Daoy (cell line): ENCODE data around the gene GAL3ST1. TPM values are rescaled to one million over a fixed set of nuclear protein-coding genes. Genes with fewer than 3 reads are reported as not detected.
"Not testable (repeated sequence)": the region's sequence is repeated elsewhere in the genome, so short reads cannot be mapped to it uniquely, and the experiment has no call there.

Source experiments
- DNase-seq: peaks from one replicate; pipeline ENCODE4 v3.0.0-alpha.2; 2015; ENCODE audit warnings: low read depth
- total RNA-seq: library from RNA; depleted of rRNA; stranded (reverse); fragments of >200 nt; shearing (Covaris generic); gene quantifications from 2 replicates; pipeline ENCODE4 v1.2.3, GENCODE V29; 2014

GAL3ST1 gene
- total RNA-seq, 1 experiment from 2014 or later: 0.29 TPM

DNA sequence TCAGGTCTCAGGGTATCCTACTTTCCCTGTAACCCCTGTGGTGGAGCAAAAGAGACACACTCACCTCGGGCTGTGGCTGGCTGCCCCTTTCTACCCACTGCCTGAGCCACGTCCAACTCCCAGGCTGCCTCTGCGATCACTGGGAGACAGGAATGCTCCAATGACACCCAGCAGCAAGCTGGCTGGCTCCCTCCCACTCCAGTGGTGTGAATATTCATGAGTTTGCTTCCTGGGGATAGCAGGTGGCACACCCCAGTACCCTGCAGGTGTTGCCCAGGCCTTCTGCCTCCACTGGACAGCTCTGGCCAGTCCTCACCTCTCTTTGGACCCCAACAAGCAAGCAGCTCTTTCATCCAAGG lies 9.7 kb downstream of the GAL3ST1 start:
- no peak for DNase-seq

GRCh38 chr22:30564045-30564760 lies 10.3 kb downstream of the GAL3ST1 start:
- DNase-seq: no peak

DNA sequence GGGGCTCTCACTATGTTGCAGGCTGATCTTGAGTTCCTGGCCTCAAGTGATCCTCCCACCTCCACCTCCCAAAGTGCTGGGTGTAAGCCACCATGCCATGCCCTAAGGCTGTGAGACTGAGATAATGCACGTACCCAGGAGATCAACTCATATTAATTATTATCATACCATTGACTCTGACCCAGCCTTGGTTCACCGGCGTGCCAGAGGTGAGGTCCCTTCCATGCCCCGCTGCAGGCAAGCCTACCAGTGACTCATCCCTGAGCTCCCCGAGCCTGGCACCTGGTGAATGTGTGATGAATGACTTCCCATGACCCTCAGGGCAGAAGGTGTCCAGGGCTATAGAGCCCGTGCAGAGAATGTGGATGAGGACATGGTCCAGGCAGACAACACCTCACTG lies 12.1 kb downstream of the GAL3ST1 start:
- DNase-seq: no peak

GRCh38 chr22:30561402-30562189 lies 12.9 kb downstream of the GAL3ST1 start:
- peak; percentile 29 for DNase-seq

- peak; percentile 53 for DNase-seq
Observed at GRCh38 chr22:30560643-30561202, 13.7 kb downstream of the GAL3ST1 start.

GRCh38 chr22:30559889-30560288 lies 14.6 kb downstream of the GAL3ST1 start:
- no peak for DNase-seq

- no peak for DNase-seq
Observed at GRCh38 chr22:30557243-30557642, 17.2 kb downstream of the GAL3ST1 start.

GRCh38 chr22:30556388-30556787 lies 18.1 kb downstream of the GAL3ST1 start:
- DNase-seq: no peak

- no peak for DNase-seq
Observed at GRCh38 chr22:30555282-30556210, 18.9 kb downstream of the GAL3ST1 start.

GRCh38 chr22:30553971-30554370 lies 20.5 kb downstream of the GAL3ST1 start:
- no peak for DNase-seq

DNA sequence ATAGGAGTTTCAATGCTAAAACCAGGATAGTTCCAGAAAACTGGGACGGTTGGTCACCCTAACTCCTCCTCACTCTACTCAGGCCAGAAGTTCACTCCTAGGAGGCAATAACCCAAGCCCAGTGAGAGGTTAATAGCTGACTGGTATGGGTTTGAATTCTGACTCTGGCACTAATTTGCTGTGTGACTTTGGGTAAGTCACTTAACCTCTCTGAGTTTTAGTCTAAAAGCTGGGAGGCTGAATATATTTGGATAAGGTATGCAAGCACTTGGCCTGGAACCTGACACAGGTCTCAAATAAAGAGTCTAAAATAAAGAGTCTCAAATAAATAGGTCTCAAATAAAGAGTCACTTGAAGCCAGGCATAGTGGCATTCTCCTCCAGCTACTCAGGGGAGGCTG lies 21.7 kb downstream of the GAL3ST1 start:
- DNase-seq: no peak

DNA sequence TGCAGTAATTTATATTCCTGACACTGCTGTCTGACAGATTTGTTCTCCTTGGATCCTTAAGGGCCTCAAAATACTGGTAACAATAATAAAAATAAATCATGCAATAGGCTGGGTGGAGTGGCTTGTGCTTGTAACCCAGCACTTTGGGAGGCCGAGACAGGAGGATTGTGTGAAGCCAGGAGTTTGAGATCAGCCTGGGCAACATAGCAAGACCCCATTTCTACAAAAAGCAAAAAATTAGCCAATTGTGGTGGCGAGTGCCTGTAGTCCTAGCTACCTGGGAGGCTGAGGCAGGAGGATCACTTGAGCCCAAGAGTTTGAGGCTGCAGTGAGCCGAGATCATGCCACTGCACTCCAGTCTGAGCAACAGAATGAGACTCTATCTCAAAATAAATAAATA lies 22.7 kb downstream of the GAL3ST1 start:
- not testable (repeated sequence) for DNase-seq

- DNase-seq: no peak
Observed at GRCh38 chr22:30547188-30547587, 27.3 kb downstream of the GAL3ST1 start.

DNA sequence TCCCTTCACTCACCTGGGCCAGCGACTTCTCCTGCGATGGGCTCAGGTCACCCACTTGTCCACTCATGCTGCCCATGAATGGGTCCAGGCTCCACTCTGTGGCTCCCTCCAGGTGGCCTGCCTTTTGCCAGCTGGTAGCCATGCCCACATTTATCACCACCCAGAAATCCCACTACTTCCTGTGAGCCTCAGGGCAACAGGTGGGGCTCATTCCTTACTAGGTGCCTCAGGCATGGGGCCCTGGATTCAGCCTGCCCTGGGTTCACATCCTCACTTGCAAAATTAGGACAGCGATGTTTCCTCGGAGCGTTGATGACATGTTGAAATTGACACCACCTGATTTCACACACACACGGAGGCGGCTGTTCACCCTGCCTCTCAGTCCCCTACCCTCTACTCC lies 27.8 kb downstream of the GAL3ST1 start, which contains the start of gene SEC14L6:
Gene SEC14L6, minus strand, starts transcription at position 126 of the 400 bp plus-strand sequence. Its CDS starts 59 bp downstream, at position 67.
- DNase-seq: no peak

- no peak for DNase-seq
Observed at GRCh38 chr22:30542811-30543188, 31.7 kb downstream of the GAL3ST1 start.

DNA sequence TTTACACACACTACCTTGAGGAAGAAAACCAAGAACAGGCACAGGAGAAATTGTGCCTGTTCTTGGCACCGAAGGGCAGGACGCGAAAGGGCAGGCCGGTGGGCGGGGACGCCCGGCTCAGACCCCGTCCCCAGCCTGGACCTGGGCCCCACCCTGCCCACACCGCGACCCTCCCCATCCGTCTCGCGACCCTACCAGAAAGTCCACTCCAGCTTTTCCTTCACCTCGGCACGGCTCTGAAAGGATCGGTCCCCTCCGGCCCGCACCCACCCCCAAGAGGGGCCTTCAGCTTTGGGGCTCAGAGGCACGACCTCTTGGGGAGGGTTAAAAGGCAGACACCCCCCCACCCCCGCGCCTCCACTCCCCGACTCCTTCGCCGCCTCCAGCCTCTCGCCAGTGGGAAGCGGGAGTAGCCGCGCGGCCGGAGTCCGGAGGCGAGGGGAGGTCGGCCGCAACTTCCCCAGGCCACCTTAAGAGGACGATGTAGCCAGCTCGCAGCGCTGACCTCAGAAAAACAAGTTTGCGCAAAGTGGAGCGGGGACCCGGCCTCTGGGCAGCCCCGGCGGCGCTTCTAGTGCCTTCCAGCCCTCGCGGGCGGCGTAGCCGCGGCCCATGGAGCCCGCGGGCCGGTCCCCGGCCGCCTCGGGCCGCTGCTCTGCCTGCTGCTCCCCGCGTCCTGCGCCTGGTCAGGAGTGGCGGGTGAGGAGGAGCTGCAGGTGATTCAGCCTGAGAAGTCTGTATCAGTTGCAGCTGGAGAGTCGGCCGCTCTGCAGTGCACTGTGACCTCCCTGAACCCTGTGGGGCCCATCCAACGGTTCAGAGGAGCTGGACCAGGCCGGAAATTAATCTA lies 32.3 kb downstream of the GAL3ST1 start:
- no peak for DNase-seq

DNA sequence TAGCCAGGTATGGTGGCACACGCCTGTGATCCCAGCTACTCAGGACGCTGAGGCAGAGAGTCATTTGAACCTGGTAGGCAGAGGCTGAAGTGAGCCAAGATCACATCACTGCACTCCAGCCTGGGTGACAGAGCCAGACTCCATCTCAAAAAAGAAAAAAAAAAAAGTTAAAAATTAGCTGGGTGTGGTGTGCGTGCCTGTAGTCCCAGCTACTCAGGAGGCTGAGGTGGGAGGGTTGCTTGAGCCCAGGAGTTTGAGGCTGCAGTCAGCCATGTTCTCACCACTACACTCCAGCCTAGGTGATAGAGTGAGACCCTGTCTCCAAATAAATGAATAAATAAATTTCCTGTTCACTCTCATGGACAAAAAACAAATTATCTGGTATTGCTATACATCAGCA lies 33.0 kb downstream of the GAL3ST1 start:
- not testable (repeated sequence) for DNase-seq

GRCh38 chr22:30539368-30539767 lies 35.1 kb downstream of the GAL3ST1 start:
- DNase-seq: no peak

DNA sequence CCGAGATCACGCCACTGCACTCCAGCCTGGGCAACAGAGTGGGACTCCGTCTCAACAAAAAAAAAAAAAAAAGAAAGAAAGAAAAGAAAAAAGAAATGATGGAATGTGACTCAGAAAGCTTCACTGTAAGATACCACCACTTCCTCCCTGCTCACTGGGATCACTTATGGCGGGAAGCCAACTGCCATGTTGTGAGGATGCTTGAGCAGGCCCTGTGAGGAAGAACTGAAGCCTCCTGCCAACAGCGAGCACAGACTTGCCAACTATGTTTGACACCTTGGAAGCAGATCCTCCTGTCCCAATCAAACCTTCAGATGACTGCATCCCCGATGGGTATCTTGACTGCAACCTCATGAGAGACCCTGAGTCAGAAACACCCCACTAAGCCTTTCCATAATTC lies 36.2 kb downstream of the GAL3ST1 start:
- DNase-seq: peak; percentile 64

DNA sequence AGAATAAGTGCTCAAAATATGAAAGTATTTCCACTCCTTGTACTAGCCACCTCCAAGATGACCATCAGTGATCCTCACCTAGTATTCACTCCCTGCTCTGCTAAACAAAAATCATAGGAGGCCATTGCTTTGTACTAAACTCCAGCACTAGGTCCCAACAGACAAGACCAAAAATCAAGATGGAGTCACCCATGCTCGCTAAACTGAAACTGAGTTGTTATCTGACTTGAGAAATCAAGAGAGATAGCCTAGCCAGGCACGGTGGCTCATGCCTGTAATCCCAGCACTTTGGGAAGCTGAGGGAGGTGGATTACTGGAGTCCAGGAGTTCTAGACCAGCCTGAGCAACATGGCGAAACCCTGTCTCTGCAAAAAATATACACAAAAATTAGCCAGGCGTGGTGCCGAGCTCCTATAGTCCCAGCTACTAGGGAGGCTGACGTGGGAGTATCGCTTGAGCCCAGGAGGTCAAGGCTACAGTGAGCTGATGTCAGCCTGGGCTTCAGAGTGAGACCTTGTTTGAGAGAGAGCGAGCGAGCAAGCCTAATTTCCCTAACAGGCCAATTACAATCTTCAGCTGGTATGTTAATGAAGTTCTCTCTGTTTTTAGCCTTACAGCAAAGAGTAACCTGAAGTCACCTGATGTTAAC lies 37.3 kb downstream of the GAL3ST1 start:
- no peak for DNase-seq
